GM21717 (cell line): Measurements from ENCODE around the gene CYB5RL.

Experiments used
- ATAC-seq: cut with Tn5 transposase; IDR thresholded peaks from one replicate; pipeline ENCODE4 v1.9.1; 2021; ENCODE audit warnings: mild to moderate bottlenecking, moderate library complexity; ENCODE audit not compliant: unreplicated experiment

CYB5RL gene

DNA sequence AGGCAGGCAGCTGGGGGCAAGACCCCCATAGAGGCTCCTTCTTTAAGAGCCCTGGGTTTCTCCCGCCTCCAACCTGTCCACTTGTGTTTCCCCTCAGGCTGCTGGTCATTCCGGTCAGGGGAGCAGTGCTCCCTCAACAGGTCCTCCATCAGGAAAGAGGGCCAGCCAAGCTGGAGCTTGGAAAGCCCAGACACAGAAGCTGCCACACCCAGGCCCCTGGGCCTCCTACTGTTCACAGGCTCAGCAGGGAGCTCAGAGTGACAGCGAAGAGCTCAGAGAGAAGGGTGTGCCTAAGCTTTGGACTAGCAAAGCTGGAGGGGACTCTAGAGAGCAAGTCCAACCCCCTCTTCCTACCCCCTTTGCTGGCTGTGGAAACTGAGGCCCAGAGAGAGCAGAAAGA, 36.8 kb downstream of the CYB5RL start:
- ATAC-seq, result no peak

DNA sequence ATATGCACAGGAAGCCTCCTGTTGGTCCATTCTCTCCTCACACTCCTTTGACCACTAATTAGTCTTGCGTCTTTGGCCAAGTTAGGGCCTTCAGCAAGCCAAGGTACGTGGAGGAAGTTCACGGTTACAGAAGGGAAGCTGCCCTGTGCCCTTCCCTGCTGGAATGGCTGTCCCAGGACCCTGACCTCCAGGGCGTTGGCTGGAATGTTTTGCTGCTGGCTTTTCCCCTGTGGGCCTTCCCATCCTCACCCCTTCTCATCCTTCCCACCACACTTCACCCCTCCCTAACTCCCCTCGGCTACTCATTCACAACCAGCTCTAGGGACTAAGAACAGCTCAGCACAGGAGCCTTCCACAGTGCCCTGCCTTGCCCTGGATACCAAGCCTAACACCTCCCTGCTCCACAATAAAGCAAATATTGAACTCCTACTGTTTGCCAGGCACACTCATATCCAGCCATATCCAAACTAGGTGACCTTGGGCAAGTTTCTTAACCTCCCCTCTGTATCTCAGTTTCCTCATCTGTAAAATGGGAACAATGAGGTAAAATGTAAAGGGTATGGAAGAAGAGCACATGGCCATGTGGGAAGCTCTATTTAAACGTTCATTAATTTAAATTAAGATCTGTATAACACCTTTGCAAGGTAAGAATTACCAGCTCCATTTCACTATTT, 38.2 kb downstream of the CYB5RL start:
- ATAC-seq, result no peak

DNA sequence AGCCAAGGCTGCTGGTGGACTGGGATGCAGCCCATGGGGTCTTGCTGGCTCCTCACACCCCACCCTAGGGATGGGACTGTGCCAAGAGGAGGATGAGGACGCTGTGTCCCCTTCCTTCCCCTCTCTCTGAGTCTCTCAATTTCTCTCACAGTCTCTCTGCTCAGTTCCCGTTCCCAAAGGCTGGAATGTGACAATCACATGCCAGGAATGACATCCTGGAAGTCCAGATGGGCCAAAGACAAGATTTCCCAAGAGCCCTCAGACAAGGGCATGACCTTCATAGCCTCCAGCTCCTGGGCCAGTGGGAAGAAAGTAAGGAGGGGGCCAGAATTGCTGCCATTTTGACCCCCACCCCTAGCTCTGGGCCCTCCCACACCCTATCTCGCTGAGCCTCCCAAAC, 39.5 kb downstream of the CYB5RL start:
- no peak for ATAC-seq

DNA sequence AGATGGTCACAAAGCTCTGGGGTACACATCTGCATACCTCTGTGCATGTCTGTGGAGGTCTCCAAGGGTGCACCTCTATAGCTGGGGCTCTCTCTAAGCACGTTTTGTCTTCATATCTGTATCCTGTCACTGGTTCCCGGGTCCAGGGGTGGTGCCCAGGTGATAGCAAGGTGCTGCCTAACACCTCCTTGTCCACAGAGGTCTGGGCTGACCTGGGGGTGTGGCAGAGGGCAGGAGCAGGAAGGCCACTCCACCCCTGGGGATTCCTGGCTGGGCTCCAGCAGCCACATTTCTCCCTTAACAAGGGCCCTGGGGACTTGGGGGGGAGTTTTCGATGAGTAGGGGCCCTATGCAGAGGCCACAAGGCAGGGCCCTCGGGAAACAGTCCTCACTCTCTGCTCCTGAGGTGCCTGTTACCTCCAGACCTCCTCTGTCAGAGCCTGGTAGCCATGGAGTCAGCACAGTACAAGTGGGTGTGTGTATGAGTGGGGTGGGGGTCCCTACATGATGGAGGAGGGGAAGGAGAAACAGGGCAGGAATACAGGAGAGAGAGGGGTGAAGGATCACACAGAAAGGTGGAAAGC, 40.0 kb downstream of the CYB5RL start:
- ATAC-seq, result no peak

DNA sequence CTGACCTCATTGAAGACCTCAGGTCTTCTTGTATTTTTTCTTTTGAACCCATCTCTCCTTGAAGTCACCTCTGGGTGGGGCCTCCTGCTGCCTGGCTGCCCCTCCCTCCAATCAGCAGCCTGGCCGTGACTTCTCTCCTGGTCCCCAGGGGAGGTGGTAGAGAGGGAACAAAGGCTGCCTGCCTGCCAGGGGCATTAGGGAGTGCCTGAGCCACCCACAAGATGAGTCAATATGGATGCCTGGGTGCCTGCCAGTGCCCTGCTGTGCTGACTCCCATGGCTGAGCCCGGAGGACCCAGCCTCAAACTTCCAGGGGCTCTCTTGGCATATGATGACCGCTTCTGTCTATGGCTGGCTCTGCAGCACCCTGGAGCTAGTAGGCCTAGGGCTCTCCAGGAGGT, 41.8 kb downstream of the CYB5RL start:
- no peak for ATAC-seq

- ATAC-seq, result no peak
Observed at GRCh38 chr1:54157401-54157800, 42.4 kb downstream of the CYB5RL start.

DNA sequence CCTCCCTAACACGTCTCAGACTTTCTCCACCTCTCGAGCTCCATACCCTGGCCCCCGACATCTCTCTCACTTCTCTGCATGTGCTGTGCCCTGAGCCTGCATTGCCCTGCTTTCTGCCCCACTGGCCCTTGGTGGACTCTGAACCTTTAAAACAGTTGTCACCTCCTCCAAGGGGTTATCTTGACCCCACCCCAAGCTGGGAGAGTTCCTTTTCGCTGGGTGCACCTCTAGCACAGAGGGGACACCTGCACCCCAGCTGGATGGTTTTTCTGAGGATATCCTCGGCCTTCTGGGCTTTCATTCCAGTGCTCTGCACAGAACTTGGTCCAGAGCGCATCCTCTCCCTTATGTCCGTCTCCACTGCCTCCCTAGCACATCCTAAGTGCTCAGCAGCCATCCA, 42.8 kb downstream of the CYB5RL start:
- ATAC-seq, result no peak

GRCh38 chr1:54156201-54156600, 43.6 kb downstream of the CYB5RL start:
- ATAC-seq, result no peak

DNA sequence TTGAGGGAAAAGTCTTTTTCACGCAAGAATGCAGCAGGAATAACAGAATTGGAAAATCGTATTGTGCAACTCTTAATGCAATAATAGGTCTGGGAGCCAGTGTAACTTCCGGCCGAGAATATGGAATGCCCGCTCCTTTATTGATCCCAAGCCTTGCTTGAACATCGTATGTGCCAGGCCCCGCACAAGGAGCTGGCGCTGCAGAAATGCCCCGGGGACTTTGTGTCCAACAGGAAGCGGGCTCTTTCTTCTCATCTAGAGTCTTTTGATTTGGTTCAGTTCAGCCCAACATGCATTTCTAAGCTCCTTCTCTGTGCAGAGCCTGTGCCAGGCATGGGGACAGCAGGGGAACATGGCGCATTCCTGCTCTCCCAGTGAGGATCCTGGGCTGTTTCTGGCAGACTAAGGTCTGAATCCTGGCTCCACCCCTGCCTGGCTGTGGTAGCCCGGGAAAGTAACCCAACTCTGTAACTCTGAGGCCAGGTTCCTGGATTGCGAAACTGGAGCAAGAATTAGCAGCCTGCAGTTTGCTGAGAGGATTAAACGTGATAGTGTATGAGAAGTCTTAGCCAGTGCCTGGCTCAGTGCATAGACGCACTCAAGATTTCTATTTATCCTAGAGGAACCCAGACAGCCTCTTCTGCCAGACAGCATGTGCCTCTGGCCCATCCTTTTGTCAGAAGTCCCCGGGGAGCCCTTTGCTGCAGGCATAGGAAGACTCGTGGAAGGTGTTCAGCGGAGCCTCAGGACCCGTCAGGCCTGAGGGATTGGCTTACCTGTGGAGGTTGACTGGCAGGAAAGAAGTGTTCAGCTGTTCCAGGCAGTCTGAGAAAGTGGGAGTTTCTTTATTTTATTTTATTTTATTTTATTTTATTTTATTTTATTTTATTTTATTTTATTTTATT, 46.0 kb downstream of the CYB5RL start:
- ATAC-seq, result no peak

GRCh38 chr1:54152696-54153095, 47.1 kb downstream of the CYB5RL start, which contains the start of gene CDCP2:
CDCP2 (minus strand) TSS chr1:54153000; CDS start chr1:54152922, 78 bp downstream.
- no peak for ATAC-seq

- ATAC-seq, result no peak
Observed at GRCh38 chr1:54151013-54151412, 48.8 kb downstream of the CYB5RL start.
